Small intestine (tissue), 7 donors: ENCODE results near the gene MADCAM1. TPM values are rescaled to one million over a fixed set of nuclear protein-coding genes. Genes with fewer than 3 reads are reported as not detected.

Experiments
- DNase-seq, 2 donors: peaks; one replicate each; pipeline versions ENCODE4 v3.0.0 to v3.0.0-alpha.2; 2013
- FAIRE-seq: peaks from 2 replicates; lab custom pipeline; 2012; peaks lifted over from hg19 to GRCh38; lab: Jason Lieb, UNC
- H3K27ac ChIP-seq, 3 donors: one replicate each; pipeline ENCODE4 v1.5.1; 2013; ENCODE audit warnings: low read length in 2 of 3, mild to moderate bottlenecking in 2 of 3, control low read depth in 1 of 3, inconsistent platforms in 1 of 3, low read depth in 1 of 3, moderate library complexity in 1 of 3
- H3K27me3 ChIP-seq, 3 donors: one replicate each; pipeline ENCODE4 v1.6.1; 2013; ENCODE audit warnings: low read length in 3 of 3, inconsistent platforms in 1 of 3; ENCODE audit not compliant: control insufficient read depth in 3 of 3, insufficient read depth in 3 of 3
- H3K36me3 ChIP-seq, 3 donors: one replicate each; pipeline ENCODE4 v1.6.1; 2013; ENCODE audit warnings: low read length in 3 of 3, inconsistent platforms in 1 of 3, low read depth in 1 of 3, mild to moderate bottlenecking in 1 of 3, moderate library complexity in 1 of 3; ENCODE audit not compliant: control insufficient read depth in 3 of 3, insufficient read depth in 2 of 3
- H3K4me1 ChIP-seq, 3 donors: one replicate each; pipeline ENCODE4 v1.6.1; 2013; ENCODE audit warnings: low read length in 2 of 3, inconsistent platforms in 1 of 3, low read depth in 1 of 3, mild to moderate bottlenecking in 1 of 3, moderate library complexity in 1 of 3; ENCODE audit not compliant: control insufficient read depth in 3 of 3, insufficient read depth in 2 of 3
- H3K4me3 ChIP-seq, 3 donors: one replicate each; pipeline ENCODE4 v1.5.1; 2013; ENCODE audit warnings: low read length in 3 of 3, control low read depth in 1 of 3, inconsistent platforms in 1 of 3, low read depth in 1 of 3, mild to moderate bottlenecking in 1 of 3, moderate library complexity in 1 of 3
- H3K9me3 ChIP-seq, 2 donors: one replicate each; pipeline ENCODE4 v1.6.1; 2013; ENCODE audit warnings: low read depth in 1 of 2, low read length in 1 of 2; ENCODE audit not compliant: control insufficient read depth in 2 of 2, insufficient read depth in 1 of 2
- WGBS, 3 donors: extraction: QIAGEN DNeasy Blood & Tissue Kit; methylation state at CpG; one replicate each; pipeline ENCODE4 v1.1.7; 2013; 5-methylcytosine and 5-hydroxymethylcytosine counted together
- polyA plus RNA-seq, 4 donors: library from polyadenylated mRNA; stranded (reverse) in 3 of 4; unstranded in 1 of 4; fragments of 200-250 nt in 3 of 4; fragments of 120-200 nt in 1 of 4; gene quantifications; one replicate each; pipeline versions ENCODE4 v1.2.1 to v1.2.3, GENCODE V29; 2013
- donor health status: healthy with polysubstance abuse.
- donor health status: control.
- donor health status: control.
- donor health status: Bipolar disorder and iron deficiency.
- donor health status: healthy.

Gene MADCAM1
- polyA plus RNA-seq, 4 donors: 1.1 to 11.3 (median 6.4) TPM; not detected in 1

- H3K27me3 ChIP-seq: peaks cover 0 to 2% (median 0%) of the 10 kb centered on the region in 3 donors
- DNase-seq (no peak), FAIRE-seq (no peak)
- H3K4me3 ChIP-seq: no peak overlapping the region
- WGBS, 3 donors: 73 to 80% (median 75%) methylated on average over 18 of the region's 18 CpGs
- H3K36me3 ChIP-seq: peaks cover 0 to 12% (median 0%) of the 10 kb centered on the region in 3 donors
- no peak overlapping the region for H3K27ac ChIP-seq
- no peaks in the 10 kb centered on the region for H3K4me1 ChIP-seq
- H3K9me3 ChIP-seq: peaks cover 0 to 25% of the 10 kb centered on the region in 2 donors
These were observed 28.7 kb downstream of the MADCAM1 start for GRCh38 chr19:525029-525428.

GRCh38 chr19:525857-526419, 29.7 kb downstream of the MADCAM1 start:
- no peak for DNase-seq
- Histone ChIP-seq H3K9me3 (peaks cover 0 to 19% of the 10 kb centered on the region in 2 donors), H3K36me3 (peaks cover 0 to 6% (median 0%) of the 10 kb centered on the region in 3 donors), H3K27me3 (peaks cover 0 to 2% (median 0%) of the 10 kb centered on the region in 3 donors), H3K27ac (no peak overlapping the region), H3K4me1 (peaks cover 0 to 7% (median 0%) of the 10 kb centered on the region in 3 donors), H3K4me3 (no peak overlapping the region)
- FAIRE-seq: no peak
- 50 to 52% (median 52%) methylated on average over 13 of the region's 13 CpGs for WGBS, 3 donors

GRCh38 chr19:530134-531008, 34.1 kb downstream of the MADCAM1 start:
- FAIRE-seq: no peak
- Histone ChIP-seq H3K9me3 (no peaks in the 10 kb centered on the region), H3K27ac (peak overlapping the region; percentile 94 to 98 (median 96)), H3K27me3 (peaks cover 0 to 2% (median 0%) of the 10 kb centered on the region in 3 donors), H3K4me1 (peaks cover 2 to 19% (median 8%) of the 10 kb centered on the region in 3 donors), H3K36me3 (peaks cover 0 to 21% (median 0%) of the 10 kb centered on the region in 3 donors), H3K4me3 (peak overlapping the region; percentile 58 to 79 (median 63))
- 44 to 65% (median 55%) methylated on average over 37 to 38 of the region's 38 CpGs for WGBS, 3 donors
- DNase-seq: no peak

GRCh38 chr19:531009-531752, 34.9 kb downstream of the MADCAM1 start:
- H3K4me1 ChIP-seq: peaks cover 2 to 19% (median 8%) of the 10 kb centered on the region in 3 donors
- H3K9me3 ChIP-seq: no peaks in the 10 kb centered on the region
- 1% methylated on average over 23 to 103 of the region's 103 CpGs for WGBS, 3 donors
- H3K27ac ChIP-seq: peak overlapping the region; percentile 94 to 98 (median 96)
- H3K4me3 ChIP-seq: peak overlapping the region; percentile 63 to 88 (median 79)
- H3K27me3 ChIP-seq: peaks cover 0 to 2% (median 0%) of the 10 kb centered on the region in 3 donors
- DNase-seq (peak; percentile 83 to 95), FAIRE-seq (no peak)
- H3K36me3 ChIP-seq: peaks cover 0 to 29% (median 2%) of the 10 kb centered on the region in 3 donors

- H3K36me3 ChIP-seq: peaks cover 2 to 37% (median 6%) of the 10 kb centered on the region in 3 donors
- H3K4me3 ChIP-seq: peak within 1 kb of the TSS; percentile 63 to 88 (median 81)
- H3K27ac ChIP-seq: peak within 1 kb of the TSS; percentile 94 to 98 (median 96)
- no peaks in the 10 kb centered on the region for H3K27me3 ChIP-seq
- DNase-seq: no peak
- WGBS, 3 donors: 0 to 2% (median 1%) methylated on average over 46 to 84 of the region's 84 CpGs
- peaks cover 2 to 19% (median 8%) of the 10 kb centered on the region in 3 donors for H3K4me1 ChIP-seq
- FAIRE-seq: no peak
- H3K9me3 ChIP-seq: no peaks in the 10 kb centered on the region
These were observed 35.7 kb downstream of the MADCAM1 start, which contains the start of gene CDC34 for GRCh38 chr19:531753-532560. TSS of gene CDC34 (plus strand) at chr19:531760. CDS start at chr19:531932, 172 bp downstream.

- 1 to 4% (median 2%) methylated on average over 36 to 47 of the region's 47 CpGs for WGBS, 3 donors
- peak overlapping the region; percentile 63 to 88 (median 81) for H3K4me3 ChIP-seq
- peak overlapping the region; percentile 67 to 92 (median 69) for H3K27ac ChIP-seq
- H3K36me3 ChIP-seq: peaks cover 2 to 44% (median 6%) of the 10 kb centered on the region in 3 donors
- no peaks in the 10 kb centered on the region for H3K9me3 ChIP-seq
- peaks cover 2 to 19% (median 8%) of the 10 kb centered on the region in 3 donors for H3K4me1 ChIP-seq
- FAIRE-seq (no peak), DNase-seq (peak; percentile 57 to 83)
- no peaks in the 10 kb centered on the region for H3K27me3 ChIP-seq
These were observed 36.5 kb downstream of the MADCAM1 start for GRCh38 chr19:532561-533363.
